Measurements from ENCODE around the gene CTSA.
A peak's percentile ranks its signal among the peaks of the same experiment; 100 is the strongest.

CTSA gene

DNA sequence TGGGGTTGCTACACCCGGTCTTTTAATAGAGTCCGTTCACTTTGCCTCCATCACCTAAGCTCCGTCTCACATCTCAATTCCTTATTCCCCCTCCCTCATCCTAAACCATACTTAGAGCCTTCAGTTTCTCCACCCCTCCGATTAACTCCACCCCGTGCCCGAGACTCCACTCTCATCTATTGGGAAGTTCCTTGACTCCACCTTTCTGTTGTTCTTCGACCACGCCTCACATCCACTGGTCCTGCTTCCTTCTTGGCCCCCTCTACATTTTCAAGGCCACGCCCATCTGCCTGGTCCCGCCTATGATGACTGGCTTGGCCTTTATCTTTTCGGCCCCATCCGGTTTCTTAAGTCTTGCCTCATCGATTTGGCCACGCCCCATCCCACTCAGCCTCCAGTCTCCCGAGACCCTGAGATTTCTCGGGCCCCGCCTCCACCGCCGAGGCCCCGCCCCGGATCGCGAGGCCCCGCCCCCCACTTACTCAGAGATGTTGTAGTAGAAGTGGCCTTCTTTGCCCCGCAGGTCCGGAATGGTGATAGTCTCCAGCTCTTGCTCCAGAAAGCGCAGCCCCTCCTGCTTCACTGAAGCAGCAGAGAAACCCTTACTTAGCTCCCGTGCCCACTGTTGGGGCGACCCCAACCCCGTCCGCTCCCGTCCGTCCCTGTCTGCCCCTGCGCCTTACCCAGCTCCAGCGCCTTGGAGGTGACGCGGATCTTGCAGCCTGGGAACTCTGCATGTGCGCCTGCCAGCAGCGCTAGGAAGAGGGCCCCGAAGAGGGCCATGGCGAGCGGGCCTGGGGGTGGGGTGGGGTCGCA, 19.7 kb downstream of the CTSA start:
- DNase-seq (ENCODE audit: low read depth) = peak; percentile 100
- peak overlapping the region; percentile 71 for H3K4me3 ChIP-seq (replicated peaks; ENCODE audit: low read depth, low read length)
- TF ChIP-seq, protein P1, sequence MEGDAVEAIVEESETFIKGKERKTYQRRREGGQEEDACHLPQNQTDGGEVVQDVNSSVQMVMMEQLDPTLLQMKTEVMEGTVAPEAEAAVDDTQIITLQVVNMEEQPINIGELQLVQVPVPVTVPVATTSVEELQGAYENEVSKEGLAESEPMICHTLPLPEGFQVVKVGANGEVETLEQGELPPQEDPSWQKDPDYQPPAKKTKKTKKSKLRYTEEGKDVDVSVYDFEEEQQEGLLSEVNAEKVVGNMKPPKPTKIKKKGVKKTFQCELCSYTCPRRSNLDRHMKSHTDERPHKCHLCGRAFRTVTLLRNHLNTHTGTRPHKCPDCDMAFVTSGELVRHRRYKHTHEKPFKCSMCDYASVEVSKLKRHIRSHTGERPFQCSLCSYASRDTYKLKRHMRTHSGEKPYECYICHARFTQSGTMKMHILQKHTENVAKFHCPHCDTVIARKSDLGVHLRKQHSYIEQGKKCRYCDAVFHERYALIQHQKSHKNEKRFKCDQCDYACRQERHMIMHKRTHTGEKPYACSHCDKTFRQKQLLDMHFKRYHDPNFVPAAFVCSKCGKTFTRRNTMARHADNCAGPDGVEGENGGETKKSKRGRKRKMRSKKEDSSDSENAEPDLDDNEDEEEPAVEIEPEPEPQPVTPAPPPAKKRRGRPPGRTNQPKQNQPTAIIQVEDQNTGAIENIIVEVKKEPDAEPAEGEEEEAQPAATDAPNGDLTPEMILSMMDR (IDR thresholded peaks at IDR 0.05; ENCODE audit: low read length, missing control alignments) = no peak

DNA sequence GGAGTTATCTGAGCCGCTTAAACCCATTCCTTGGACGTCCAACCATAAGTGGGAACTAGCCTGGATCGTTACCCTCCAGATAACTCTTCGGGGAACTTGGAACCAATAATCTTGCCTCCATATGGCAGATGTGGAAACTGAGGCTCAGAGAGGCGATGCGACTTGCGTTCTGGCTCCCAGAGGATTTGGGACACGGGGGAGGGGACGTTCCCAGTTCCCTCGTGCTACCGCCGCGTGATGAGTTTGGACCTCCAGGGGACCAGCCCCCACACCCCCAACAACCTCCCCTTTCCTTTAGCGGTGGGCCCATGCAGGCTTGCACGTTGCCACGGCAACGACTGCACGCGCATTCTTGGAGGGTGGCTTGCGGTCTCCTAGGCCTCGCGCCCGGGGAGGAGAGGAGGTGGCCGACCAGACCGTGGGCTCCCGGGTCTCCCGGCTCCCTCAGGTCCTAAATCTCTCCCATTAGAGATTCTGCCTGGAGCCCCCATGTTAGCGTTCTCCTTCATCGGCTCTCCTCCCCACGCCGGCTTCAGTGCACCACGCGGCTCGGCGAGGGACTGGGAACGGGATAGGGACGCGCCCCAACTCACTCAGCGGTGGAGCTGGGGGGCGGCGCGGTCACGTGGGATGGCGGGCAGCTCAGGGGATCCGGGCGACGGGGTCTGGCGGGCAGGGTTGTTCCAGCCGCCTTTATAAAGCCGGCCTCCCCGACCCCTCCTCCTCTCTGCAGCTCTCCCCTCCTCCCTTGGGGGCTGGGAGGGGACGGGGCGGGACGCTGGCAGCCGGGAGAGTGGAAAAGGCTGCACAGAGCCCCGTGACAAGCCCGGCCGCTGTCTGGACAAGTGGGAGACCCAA, 20.6 kb downstream of the CTSA start, which contains the start of gene PLTP:
Gene PLTP, minus strand, starts transcription at position 670 of the 858 bp plus-strand sequence. CDS start 703 bp downstream, outside the sequence.
- TF ChIP-seq, protein P1 (IDR thresholded peaks at IDR 0.05; ENCODE audit: low read length, missing control alignments) = no peak
- DNase-seq (ENCODE audit: low read depth) = peak; percentile 75
- peak within 1 kb of the TSS; percentile 71 for H3K4me3 ChIP-seq (replicated peaks; ENCODE audit: low read depth, low read length)

DNA sequence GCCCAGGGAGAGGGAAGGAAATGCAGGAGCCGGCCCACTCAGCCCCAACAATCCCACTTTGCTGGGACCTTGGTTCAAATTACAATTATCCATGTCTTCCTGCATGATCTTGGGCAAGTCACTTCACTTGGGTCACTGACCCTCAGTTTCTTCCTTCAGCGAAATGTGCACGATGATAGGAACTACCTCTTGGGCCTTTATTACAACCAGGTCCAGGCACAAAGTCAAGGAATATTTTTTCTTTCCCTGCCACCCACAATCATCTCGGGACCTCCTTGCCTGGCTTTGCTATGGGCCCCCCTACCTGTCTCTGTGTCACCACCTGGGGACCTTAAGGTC, 21.2 kb downstream of the CTSA start:
- peak overlapping the region; percentile 71 for H3K4me3 ChIP-seq (replicated peaks; ENCODE audit: low read depth, low read length)
- no peak for DNase-seq (ENCODE audit: low read depth)
- TF ChIP-seq, protein P1 (IDR thresholded peaks at IDR 0.05; ENCODE audit: low read length, missing control alignments) = no peak

DNA sequence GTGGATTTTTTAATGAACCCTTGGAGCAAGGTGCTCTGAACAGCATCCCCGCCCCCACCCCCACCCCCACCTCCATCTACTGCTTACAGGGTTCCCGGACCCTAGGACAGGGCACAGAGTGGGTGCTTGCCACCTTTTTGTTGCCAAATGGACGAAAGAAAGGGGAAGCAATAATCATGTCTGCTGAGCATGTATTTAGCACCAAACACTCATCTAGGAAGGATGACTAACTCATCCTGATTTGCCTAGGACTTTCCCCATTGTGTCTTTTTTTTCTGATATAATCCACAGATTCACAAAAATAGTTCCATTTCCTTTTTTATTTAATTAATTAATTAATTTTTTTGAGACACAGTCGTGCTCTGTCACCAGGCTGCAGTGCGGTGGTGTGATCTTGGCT, 22.0 kb downstream of the CTSA start:
- TF ChIP-seq, protein P1 (IDR thresholded peaks at IDR 0.05; ENCODE audit: low read length, missing control alignments) = no peak
- DNase-seq (ENCODE audit: low read depth) = peak; percentile 31
- no peak overlapping the region for H3K4me3 ChIP-seq (replicated peaks; ENCODE audit: low read depth, low read length)

DNA sequence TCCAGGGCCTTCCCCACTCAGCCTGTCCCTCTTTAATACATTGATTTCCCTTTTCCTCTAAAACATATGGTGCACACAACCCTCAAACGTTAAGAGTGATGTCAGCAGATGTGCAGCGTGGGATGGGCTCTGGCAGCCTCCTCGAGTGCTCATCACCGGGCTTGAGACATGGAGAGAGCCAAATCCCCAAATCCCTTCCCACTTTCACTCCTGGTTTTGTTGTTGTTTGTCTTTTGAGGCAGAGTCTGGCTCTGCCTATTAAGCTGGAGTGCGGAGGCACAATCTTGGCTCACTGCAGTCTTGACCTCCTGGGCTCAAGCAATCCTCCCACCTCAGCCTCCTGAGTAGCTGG, 26.6 kb downstream of the CTSA start:
- no peak overlapping the region for H3K4me3 ChIP-seq (replicated peaks; ENCODE audit: low read depth, low read length)
- TF ChIP-seq, protein P1 (IDR thresholded peaks at IDR 0.05; ENCODE audit: low read length, missing control alignments) = no peak
- DNase-seq (ENCODE audit: low read depth) = peak; percentile 78

DNA sequence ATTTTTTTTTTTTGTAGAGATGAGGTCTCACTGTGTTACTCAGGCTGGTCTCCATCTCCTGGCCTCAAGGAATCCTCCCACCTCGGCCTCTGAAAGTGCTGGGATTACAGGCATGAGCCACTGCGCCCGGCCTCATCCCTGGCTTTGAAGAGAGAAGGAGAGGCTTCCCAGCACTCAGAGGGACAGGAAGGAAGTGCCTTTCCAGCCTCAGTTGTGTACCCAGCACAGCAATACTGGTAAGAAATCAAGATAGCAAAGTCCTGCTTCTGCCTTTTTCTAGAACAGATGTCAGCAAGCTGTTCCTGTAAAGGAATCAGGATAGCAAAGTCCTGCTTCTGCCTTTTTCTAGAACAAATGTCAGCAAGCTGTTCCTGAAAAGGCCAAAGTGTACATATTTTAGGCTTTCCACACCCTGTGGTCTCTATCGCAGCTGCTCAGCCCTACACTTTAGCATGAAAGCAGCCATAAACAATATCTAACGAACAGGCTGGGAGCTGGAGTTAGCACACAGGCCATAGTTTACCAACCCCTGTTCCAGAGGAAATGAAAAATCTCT, 27.1 kb downstream of the CTSA start:
- TF ChIP-seq, protein P1 (IDR thresholded peaks at IDR 0.05; ENCODE audit: low read length, missing control alignments) = no peak
- no peak overlapping the region for H3K4me3 ChIP-seq (replicated peaks; ENCODE audit: low read depth, low read length)
- peak; percentile 71 for DNase-seq (ENCODE audit: low read depth)
